Neural progenitor cell (in vitro differentiated cells): ENCODE results near the gene ACSBG1. TPM values are rescaled to one million over a fixed set of nuclear protein-coding genes. Genes with fewer than 3 reads are reported as not detected.
"Not testable (repeated sequence)": the region's sequence is repeated elsewhere in the genome, so short reads cannot be mapped to it uniquely, and the experiment has no call there.

Experiments used
- DNase-seq: peaks from one replicate; pipeline ENCODE4 v3.0.0-alpha.2; 2016; ENCODE audit warnings: low spot score
- H2AFZ ChIP-seq: fragments of 200-600 bp; sonication (generic); replicated peaks from 2 replicates; pipeline ENCODE4 v1.6.1; 2016; ENCODE audit warnings: antibody characterized with exemption
- H3F3A ChIP-seq: fragments of 200-600 bp; sonication (generic); 2 replicates; pipeline ENCODE4 v1.6.1; 2016; ENCODE audit warnings: antibody characterized with exemption, low read depth
- H3K27ac ChIP-seq: fragments of 200-600 bp; sonication (generic); 2 replicates; pipeline ENCODE4 v1.5.1; 2016; ENCODE audit warnings: mild to moderate bottlenecking
- H3K27me3 ChIP-seq: fragments of 200-600 bp; sonication (generic); 2 replicates; pipeline ENCODE4 v1.6.1; 2016; ENCODE audit warnings: mild to moderate bottlenecking, moderate library complexity
- H3K36me3 ChIP-seq: fragments of 200-600 bp; sonication (generic); 2 replicates; pipeline ENCODE4 v1.5.1; 2016
- H3K4me1 ChIP-seq: fragments of 200-600 bp; sonication (generic); 2 replicates; pipeline ENCODE4 v1.6.1; 2016; ENCODE audit warnings: mixed run types
- H3K4me2 ChIP-seq: fragments of 200-600 bp; sonication (generic); 2 replicates; pipeline ENCODE4 v1.6.1; 2016
- H3K4me3 ChIP-seq: fragments of 200-600 bp; sonication (generic); 2 replicates; pipeline ENCODE4 v1.5.1; 2016
- H3K79me2 ChIP-seq: fragments of 200-600 bp; sonication (generic); 2 replicates; pipeline ENCODE4 v1.6.1; 2016; ENCODE audit warnings: low read depth
- H3K9ac ChIP-seq: fragments of 200-600 bp; sonication (generic); 2 replicates; pipeline ENCODE4 v1.6.1; 2016
- H3K9me3 ChIP-seq: fragments of 200-600 bp; sonication (generic); 2 replicates; pipeline ENCODE4 v1.5.1; 2016; ENCODE audit warnings: low read depth
- H4K20me1 ChIP-seq: fragments of 200-600 bp; sonication (generic); 2 replicates; pipeline ENCODE4 v1.6.1; 2016; ENCODE audit warnings: low read depth
- H3K27ac Mint-ChIP-seq: 3 replicates; pipeline ENCODE4 v1.8.0; 2021; ENCODE audit warnings: mixed read lengths
- H3K27me3 Mint-ChIP-seq: 2 replicates; pipeline ENCODE4 v1.8.0; 2022; ENCODE audit warnings: low read depth, mild to moderate bottlenecking, inconsistent platforms, moderate library complexity, mixed read lengths; ENCODE audit not compliant: insufficient read depth
- H3K36me3 Mint-ChIP-seq: 3 replicates; pipeline ENCODE4 v1.8.0; 2021; ENCODE audit warnings: mixed read lengths
- H3K4me1 Mint-ChIP-seq: 3 replicates; pipeline ENCODE4 v1.8.0; 2021; ENCODE audit warnings: mixed read lengths
- H3K4me3 Mint-ChIP-seq: 3 replicates; pipeline ENCODE4 v1.8.0; 2021; ENCODE audit warnings: mild to moderate bottlenecking, moderate library complexity, mixed read lengths
- H3K9me3 Mint-ChIP-seq: 3 replicates; pipeline ENCODE4 v1.8.0; 2020; ENCODE audit warnings: mixed read lengths
- EZH2 ChIP-seq: fragments of 200-600 bp; sonication (generic); IDR thresholded peaks from 2 replicates; pipeline ENCODE4 v1.6.1; 2017; ENCODE audit warnings: antibody characterized with exemption, mild to moderate bottlenecking, moderate library complexity
- EZH2phosphoT487 ChIP-seq: fragments of 200-600 bp; sonication (generic); IDR thresholded peaks from 2 replicates; pipeline ENCODE4 v1.6.1; 2017; ENCODE audit warnings: antibody characterized with exemption
- total RNA-seq: library from RNA; depleted of rRNA; stranded (reverse); fragments of >200 nt; gene quantifications from 2 replicates; pipeline ENCODE4 v1.2.3, GENCODE V29; 2015; ENCODE audit warnings: low replicate concordance
- TF ChIP-seq, protein P1 (sequence below): fragments of 200-600 bp; sonication (generic); IDR thresholded peaks from 2 replicates; pipeline ENCODE4 v1.5.1; 2017; ENCODE audit warnings: antibody characterized with exemption, mild to moderate bottlenecking

Gene ACSBG1
- total RNA-seq, 1 donor from 2014 or later = 0.11 TPM

GRCh38 chr15:78156653-78157052 is 77.7 kb downstream of the ACSBG1 start:
- no peak for DNase-seq
- H3K4me3 Mint-ChIP-seq = no peak overlapping the region
- no peaks in the 10 kb centered on the region for H3K27me3 ChIP-seq
- H2AFZ ChIP-seq = no peak overlapping the region
- no peaks in the 10 kb centered on the region for H3K36me3 ChIP-seq
- peaks cover 5% of the 10 kb centered on the region for H3F3A ChIP-seq
- no peaks in the 10 kb centered on the region for H3K4me1 Mint-ChIP-seq
- H4K20me1 ChIP-seq = peaks cover 3% of the 10 kb centered on the region
- no peak overlapping the region for H3K27ac Mint-ChIP-seq
- peaks cover 3% of the 10 kb centered on the region for H3K36me3 Mint-ChIP-seq
- H3K27me3 Mint-ChIP-seq = no peaks in the 10 kb centered on the region
- H3K79me2 ChIP-seq = no peaks in the 10 kb centered on the region
- no peaks in the 10 kb centered on the region for H3K9me3 ChIP-seq
- H3K4me1 ChIP-seq = no peaks in the 10 kb centered on the region
- TF ChIP-seq, protein P1, sequence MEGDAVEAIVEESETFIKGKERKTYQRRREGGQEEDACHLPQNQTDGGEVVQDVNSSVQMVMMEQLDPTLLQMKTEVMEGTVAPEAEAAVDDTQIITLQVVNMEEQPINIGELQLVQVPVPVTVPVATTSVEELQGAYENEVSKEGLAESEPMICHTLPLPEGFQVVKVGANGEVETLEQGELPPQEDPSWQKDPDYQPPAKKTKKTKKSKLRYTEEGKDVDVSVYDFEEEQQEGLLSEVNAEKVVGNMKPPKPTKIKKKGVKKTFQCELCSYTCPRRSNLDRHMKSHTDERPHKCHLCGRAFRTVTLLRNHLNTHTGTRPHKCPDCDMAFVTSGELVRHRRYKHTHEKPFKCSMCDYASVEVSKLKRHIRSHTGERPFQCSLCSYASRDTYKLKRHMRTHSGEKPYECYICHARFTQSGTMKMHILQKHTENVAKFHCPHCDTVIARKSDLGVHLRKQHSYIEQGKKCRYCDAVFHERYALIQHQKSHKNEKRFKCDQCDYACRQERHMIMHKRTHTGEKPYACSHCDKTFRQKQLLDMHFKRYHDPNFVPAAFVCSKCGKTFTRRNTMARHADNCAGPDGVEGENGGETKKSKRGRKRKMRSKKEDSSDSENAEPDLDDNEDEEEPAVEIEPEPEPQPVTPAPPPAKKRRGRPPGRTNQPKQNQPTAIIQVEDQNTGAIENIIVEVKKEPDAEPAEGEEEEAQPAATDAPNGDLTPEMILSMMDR = no peak
- no peak for TF ChIP-seq EZH2
- no peak for TF ChIP-seq EZH2phosphoT487
- H3K9me3 Mint-ChIP-seq = no peaks in the 10 kb centered on the region
- H3K27ac ChIP-seq = no peak overlapping the region
- no peak overlapping the region for H3K4me2 ChIP-seq
- H3K4me3 ChIP-seq = no peak overlapping the region
- H3K9ac ChIP-seq = no peak overlapping the region

DNA sequence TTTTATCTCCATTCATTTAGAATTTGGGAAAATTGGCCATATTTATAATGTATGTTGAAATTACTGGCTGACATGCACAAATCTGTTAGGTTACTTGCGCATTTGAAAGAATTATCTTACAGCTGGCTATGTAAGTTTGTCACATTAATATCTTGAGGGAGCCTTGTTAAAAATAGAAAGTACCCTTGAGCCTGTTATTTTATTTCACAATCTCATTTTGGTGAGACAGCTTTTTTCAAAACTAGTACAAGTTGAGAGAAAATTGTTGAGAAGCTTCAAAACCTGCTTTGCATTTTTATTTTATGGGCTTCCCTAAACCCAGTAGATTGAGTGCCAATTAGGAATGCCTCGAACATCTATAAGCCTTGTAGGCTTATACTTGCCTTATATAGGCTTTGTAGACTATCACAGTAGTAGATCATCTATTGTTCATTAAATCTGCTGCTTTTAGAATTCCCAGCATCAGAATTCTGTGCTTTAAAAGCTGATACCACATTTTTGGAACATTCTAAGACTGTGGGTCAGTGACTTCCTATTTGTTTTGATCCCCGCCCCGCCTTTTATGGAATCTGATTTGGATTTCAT is 78.9 kb downstream of the ACSBG1 start:
- H3K27me3 ChIP-seq = peaks cover 8% of the 10 kb centered on the region
- H3K79me2 ChIP-seq = no peaks in the 10 kb centered on the region
- Mint-ChIP-seq H3K4me3 (no peak overlapping the region), H3K9me3 (no peaks in the 10 kb centered on the region), H3K36me3 (peaks cover 4% of the 10 kb centered on the region), H3K27me3 (no peaks in the 10 kb centered on the region), H3K4me1 (peaks cover 5% of the 10 kb centered on the region), H3K27ac (no peak overlapping the region)
- H3K27ac ChIP-seq = no peak overlapping the region
- H2AFZ ChIP-seq = no peak overlapping the region
- TF ChIP-seq, protein P1 = no peak
- no peak for TF ChIP-seq EZH2phosphoT487
- no peak for TF ChIP-seq EZH2
- H3K4me3 ChIP-seq = no peak overlapping the region
- no peaks in the 10 kb centered on the region for H3K36me3 ChIP-seq
- H3K4me2 ChIP-seq = no peak overlapping the region
- no peaks in the 10 kb centered on the region for H3K4me1 ChIP-seq
- H3F3A ChIP-seq = peaks cover 5% of the 10 kb centered on the region
- no peak for DNase-seq
- no peaks in the 10 kb centered on the region for H3K9me3 ChIP-seq
- H4K20me1 ChIP-seq = peaks cover 3% of the 10 kb centered on the region
- H3K9ac ChIP-seq = peak overlapping the region; percentile 16

DNA sequence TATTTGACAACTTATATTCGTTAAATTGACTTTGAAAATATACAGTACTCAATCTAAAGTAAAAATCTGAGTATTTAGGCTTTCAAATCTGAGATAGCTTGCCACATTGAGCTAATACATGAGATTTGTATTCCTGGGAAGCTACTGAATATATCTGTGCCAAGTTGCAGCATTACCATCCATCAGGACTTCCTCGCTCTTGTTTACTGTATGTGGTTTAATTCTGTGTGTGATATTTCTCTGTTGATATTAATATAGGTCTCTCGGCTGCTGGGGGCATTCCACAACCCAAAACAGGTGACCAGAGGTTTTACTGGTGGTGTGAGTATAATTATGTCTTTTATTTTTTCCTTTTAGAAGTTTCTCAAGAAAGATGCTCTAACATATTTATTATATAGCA is 79.4 kb downstream of the ACSBG1 start:
- Mint-ChIP-seq H3K27me3 (no peaks in the 10 kb centered on the region), H3K9me3 (no peaks in the 10 kb centered on the region), H3K27ac (no peak overlapping the region), H3K4me1 (peaks cover 10% of the 10 kb centered on the region), H3K36me3 (peaks cover 4% of the 10 kb centered on the region), H3K4me3 (no peak overlapping the region)
- Histone ChIP-seq H3K4me2 (no peak overlapping the region), H3K4me3 (no peak overlapping the region), H3K27me3 (peaks cover 13% of the 10 kb centered on the region), H3K9me3 (no peaks in the 10 kb centered on the region), H3K79me2 (no peaks in the 10 kb centered on the region), H3K4me1 (no peaks in the 10 kb centered on the region), H3K9ac (no peak overlapping the region), H2AFZ (no peak overlapping the region), H3K36me3 (no peaks in the 10 kb centered on the region), H4K20me1 (peaks cover 8% of the 10 kb centered on the region), H3F3A (peaks cover 10% of the 10 kb centered on the region), H3K27ac (no peak overlapping the region)
- TF ChIP-seq EZH2phosphoT487 (no peak), EZH2 (no peak)
- TF ChIP-seq, protein P1 = no peak
- DNase-seq = no peak

DNA sequence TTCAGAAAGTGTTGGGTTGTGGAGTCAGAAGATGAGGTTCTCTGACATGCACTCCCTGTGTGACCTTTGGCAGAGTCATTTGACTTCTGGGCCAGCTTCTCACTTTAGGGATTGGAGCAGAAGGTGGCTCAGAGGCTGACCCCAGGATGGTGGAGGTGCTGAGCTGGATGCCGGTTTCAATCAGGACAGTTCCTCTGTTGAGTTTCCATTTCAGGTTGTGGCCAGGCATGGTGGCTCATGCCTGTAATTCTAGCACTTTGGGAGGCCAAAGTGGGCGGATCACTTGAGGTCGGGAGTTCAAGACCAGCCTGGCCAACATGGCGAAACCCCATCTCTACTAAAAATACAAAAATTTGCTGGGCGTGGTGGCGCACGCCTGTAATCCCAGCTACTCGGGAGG is 83.3 kb downstream of the ACSBG1 start:
- not testable (repeated sequence) for H2AFZ ChIP-seq, H3K27me3 Mint-ChIP-seq, H3K27ac Mint-ChIP-seq, H3K4me3 ChIP-seq, H3K36me3 Mint-ChIP-seq, H3K9me3 Mint-ChIP-seq, H3K27ac ChIP-seq, DNase-seq, H3K4me1 ChIP-seq, H3K4me2 ChIP-seq, H3K79me2 ChIP-seq, H3K36me3 ChIP-seq, H3K9ac ChIP-seq, H3K9me3 ChIP-seq
- peaks cover 13% of the 10 kb centered on the region for H3F3A ChIP-seq
- H4K20me1 ChIP-seq = peaks cover 12% of the 10 kb centered on the region
- H3K4me1 Mint-ChIP-seq = peaks cover 23% of the 10 kb centered on the region
- H3K27me3 ChIP-seq = peaks cover 19% of the 10 kb centered on the region
- peak overlapping the region; percentile 91 for H3K4me3 Mint-ChIP-seq
